Measurements from ENCODE around the gene TIMP4. TPM values are rescaled to one million over a fixed set of nuclear protein-coding genes. Genes with fewer than 3 reads are reported as not detected.

The TIMP4 gene
- total RNA-seq, 5 donors from 2014 or later (not counting 1 experiment from before 2014, with no cell fraction given), result not detected

- Mint-ChIP-seq H3K4me1 (no peaks in the 10 kb centered on the region), H3K27ac (no peak overlapping the region), H3K36me3 (no peaks in the 10 kb centered on the region), H3K9me3 (peaks cover 0 to 6% (median 4%) of the 10 kb centered on the region in 3 donors), H3K4me3 (no peak overlapping the region), H3K27me3 (peaks cover 18 to 29% of the 10 kb centered on the region in 2 donors)
- no peaks in the 10 kb centered on the region for H3K36me3 ChIP-seq (ENCODE audit: control insufficient read depth in 2 of 2, extremely low read depth in 1 of 2, insufficient read depth in 1 of 2, low read length in 1 of 2)
- ChIA-PET POLR2A (no interaction called here), CTCF (interaction anchor here in 1 of 2 donors (0.6 kb wide), 1 partner anchor 605 kb away, joined by 4 read pairs; no protein-coding TSS in a partner anchor)
- H3K4me1 ChIP-seq (ENCODE audit: control insufficient read depth in 1 of 2, extremely low read depth in 1 of 2, insufficient read depth in 2 of 2, low read length in 2 of 2), result no peaks in the 10 kb centered on the region
- no peaks in the 10 kb centered on the region for H3K9me3 ChIP-seq
- H3K4me3 ChIP-seq (ENCODE audit: control insufficient read depth in 1 of 2, extremely low read depth in 1 of 2, low read length in 1 of 2), result no peak overlapping the region
- H3K27me3 ChIP-seq (replicated peaks in 1 of 2; ENCODE audit: control insufficient read depth in 2 of 2, extremely low read depth in 1 of 2, insufficient read depth in 2 of 2, low read length in 1 of 2), result no peaks in the 10 kb centered on the region
- no peak overlapping the region for H3K27ac ChIP-seq (ENCODE audit: low read length)
- ATAC-seq (replicated peaks in 1 of 4) (no peak), DNase-seq (no peak)
These were observed 44.5 kb downstream of the TIMP4 start for GRCh38 chr3:12114251-12114650.

GRCh38 chr3:12107071-12107713, 51.5 kb downstream of the TIMP4 start:
- ATAC-seq (replicated peaks in 1 of 4), result no peak
- POLR2A ChIA-PET, result no interaction called here
- Histone ChIP-seq H3K27ac (ENCODE audit: low read length) (no peak overlapping the region), H3K4me1 (ENCODE audit: control insufficient read depth in 1 of 2, extremely low read depth in 1 of 2, insufficient read depth in 2 of 2, low read length in 2 of 2) (no peaks in the 10 kb centered on the region), H3K4me3 (ENCODE audit: control insufficient read depth in 1 of 2, extremely low read depth in 1 of 2, low read length in 1 of 2) (no peak overlapping the region), H3K36me3 (ENCODE audit: control insufficient read depth in 2 of 2, extremely low read depth in 1 of 2, insufficient read depth in 1 of 2, low read length in 1 of 2) (no peaks in the 10 kb centered on the region), H3K9me3 (no peaks in the 10 kb centered on the region), H3K27me3 (replicated peaks in 1 of 2; ENCODE audit: control insufficient read depth in 2 of 2, extremely low read depth in 1 of 2, insufficient read depth in 2 of 2, low read length in 1 of 2) (no peaks in the 10 kb centered on the region)
- WGBS (ENCODE audit: insufficient coverage), result 86% methylated on average over 4 of the region's 8 CpGs
- H3K27me3 Mint-ChIP-seq, result peaks cover 3 to 4% of the 10 kb centered on the region in 2 donors
- DNase-seq, result no peak
- no peak overlapping the region for H3K4me3 Mint-ChIP-seq
- CTCF ChIA-PET, result no interaction called here
- H3K36me3 Mint-ChIP-seq, result no peaks in the 10 kb centered on the region
- H3K27ac Mint-ChIP-seq, result no peak overlapping the region
- H3K4me1 Mint-ChIP-seq, result no peaks in the 10 kb centered on the region
- H3K9me3 Mint-ChIP-seq, result peaks cover 0 to 6% (median 4%) of the 10 kb centered on the region in 3 donors

Other genes with a start within 250 kb of the TIMP4 start
- gene SYN2, start 154.5 kb downstream of the TIMP4 start, total RNA-seq, result under 1 TPM in 1 of 5 donors, not detected in 4; 0.20 TPM
- gene PPARG, start 130.2 kb upstream of the TIMP4 start, total RNA-seq, result under 1 TPM in 3 of 5 donors, not detected in 2; 0.35 to 0.69 (median 0.63) TPM